Measurements from ENCODE around the gene PXDN.
"Not testable (repeated sequence)": the region's sequence is repeated elsewhere in the genome, so short reads cannot be mapped to it uniquely, and the experiment has no call there.

PXDN gene

GRCh38 chr2:1633092-1633671 lies 111.1 kb downstream of the PXDN start:
- no peak for DNase-seq (ENCODE audit: low read depth)

- no peak for DNase-seq (ENCODE audit: low read depth)
Measured at GRCh38 chr2:1632510-1632909, 111.8 kb downstream of the PXDN start.

- DNase-seq (ENCODE audit: low read depth): peak; percentile 64
Measured at GRCh38 chr2:1632002-1632348, 112.3 kb downstream of the PXDN start.

- no peak for DNase-seq (ENCODE audit: low read depth)
Measured at GRCh38 chr2:1631292-1632001, 112.9 kb downstream of the PXDN start.

GRCh38 chr2:1628893-1629292 lies 115.4 kb downstream of the PXDN start:
- DNase-seq (ENCODE audit: low read depth): peak; percentile 93

- DNase-seq (ENCODE audit: low read depth): no peak
Measured at GRCh38 chr2:1627628-1628381, 116.5 kb downstream of the PXDN start.

GRCh38 chr2:1626271-1626681 lies 118.0 kb downstream of the PXDN start:
- DNase-seq (ENCODE audit: low read depth): no peak

GRCh38 chr2:1625281-1626001 lies 118.9 kb downstream of the PXDN start:
- peak; percentile 67 for DNase-seq (ENCODE audit: low read depth)

- no peak for DNase-seq (ENCODE audit: low read depth)
Measured at GRCh38 chr2:1623906-1624445, 120.3 kb downstream of the PXDN start.

- DNase-seq (ENCODE audit: low read depth): no peak
Measured at GRCh38 chr2:1622521-1623200, 121.7 kb downstream of the PXDN start.

GRCh38 chr2:1621976-1622375 lies 122.3 kb downstream of the PXDN start:
- DNase-seq (ENCODE audit: low read depth): not testable (repeated sequence)

- DNase-seq (ENCODE audit: low read depth): no peak
Measured at GRCh38 chr2:1621501-1621900, 122.8 kb downstream of the PXDN start.

GRCh38 chr2:1621041-1621440 lies 123.3 kb downstream of the PXDN start:
- DNase-seq (ENCODE audit: low read depth): no peak

- no peak for DNase-seq (ENCODE audit: low read depth)
Measured at GRCh38 chr2:1620081-1620480, 124.2 kb downstream of the PXDN start.

- no peak for DNase-seq (ENCODE audit: low read depth)
Measured at GRCh38 chr2:1619556-1619955, 124.8 kb downstream of the PXDN start.

GRCh38 chr2:1618974-1619373 lies 125.3 kb downstream of the PXDN start:
- DNase-seq (ENCODE audit: low read depth): no peak

GRCh38 chr2:1618191-1618961 lies 125.9 kb downstream of the PXDN start:
- DNase-seq (ENCODE audit: low read depth): no peak

GRCh38 chr2:1617425-1618021 lies 126.8 kb downstream of the PXDN start:
- DNase-seq (ENCODE audit: low read depth): no peak

GRCh38 chr2:1614564-1614963 lies 129.8 kb downstream of the PXDN start:
- DNase-seq (ENCODE audit: low read depth): no peak

GRCh38 chr2:1613731-1614354 lies 130.5 kb downstream of the PXDN start:
- peak; percentile 39 for DNase-seq (ENCODE audit: low read depth)
